A549 (cell line): ENCODE results near the gene GIT1. TPM values are rescaled to one million over a fixed set of nuclear protein-coding genes. Genes with fewer than 3 reads are reported as not detected.

Experiments used
- ATAC-seq, 2 experiments: fragments of 200-7000 bp in 1 of 2; fragments of >200 bp in 1 of 2; cut with Nextera tagmentation in 1 of 2; cut with Tn5 transposase in 1 of 2; 3 replicates each; pipeline versions ENCODE4 v1.8.0 to v1.9.1; 2018 to 2020; ENCODE audit warnings: mild to moderate bottlenecking in 1 of 2, moderate library complexity in 1 of 2
- CTCF ChIA-PET: fragments of 300-600 bp; sonication (Branson Sonifier 250); formaldehyde crosslinking; extraction: SDS; loops from one replicate; lab custom pipeline; 2021; ENCODE audit warnings: antibody characterized with exemption, inconsistent platforms; lab: Yijun Ruan, JAX
- POLR2A ChIA-PET: fragments of 350-600 bp; formaldehyde crosslinking; extraction: SDS; loops from one replicate; lab custom pipeline; 2021; ENCODE audit warnings: antibody characterized with exemption, inconsistent platforms; lab: Yijun Ruan, JAX
- DNase-seq, 2 experiments: peaks; one replicate each; pipeline versions ENCODE4 v3.0.0 to v3.0.0-alpha.2; 2011 to 2016; ENCODE audit warnings: low read depth in 1 of 2, low spot score in 1 of 2
- FAIRE-seq: peaks from 2 replicates; lab custom pipeline; 2011; peaks lifted over from hg19 to GRCh38; lab: Jason Lieb, UNC
- H3K27ac ChIP-seq, 2 experiments: fragments of >200 bp; sonication (Bioruptor Twin); formaldehyde crosslinking; 3 replicates each; pipeline ENCODE4 v1.5.1; 2016 to 2017
- H3K4me1 ChIP-seq: fragments of >200 bp; sonication (Bioruptor Twin); formaldehyde crosslinking; 3 replicates; pipeline ENCODE4 v1.6.1; 2016
- H3K4me2 ChIP-seq: fragments of >200 bp; sonication (Bioruptor Twin); formaldehyde crosslinking; 3 replicates; pipeline ENCODE4 v1.6.1; 2016
- H3K4me3 ChIP-seq: fragments of >200 bp; sonication (Bioruptor Twin); formaldehyde crosslinking; 3 replicates; pipeline ENCODE4 v1.5.1; 2016
- H3K9me3 ChIP-seq: fragments of >200 bp; sonication (Bioruptor Twin); formaldehyde crosslinking; 3 replicates; pipeline ENCODE4 v1.6.1; 2016
- CBX2 ChIP-seq: fragments of 200-600 bp; sonication (generic); IDR thresholded peaks from 2 replicates; pipeline ENCODE4 v1.6.1; 2016; ENCODE audit warnings: low read depth, mild to moderate bottlenecking, borderline replicate concordance
- CBX8 ChIP-seq: fragments of 200-600 bp; sonication (generic); IDR thresholded peaks from 2 replicates; pipeline ENCODE4 v1.6.1; 2016
- CEBPB ChIP-seq, 2 experiments: fragments of >200 bp in 1 of 2; sonication (Bioruptor Twin) in 1 of 2; formaldehyde crosslinking in 1 of 2; IDR thresholded peaks; 2 replicates each; pipeline ENCODE4 v1.6.1; 2012 to 2016
- EHMT2 ChIP-seq: fragments of 200-600 bp; sonication (generic); IDR thresholded peaks from 2 replicates; pipeline ENCODE4 v1.6.1; 2016; ENCODE audit warnings: antibody characterized with exemption, low read depth, mild to moderate bottlenecking, moderate library complexity
- FOSL2 ChIP-seq, 2 experiments: fragments of 450-650 bp in 1 of 2; fragments of >200 bp in 1 of 2; sonication (Bioruptor Twin) in 1 of 2; formaldehyde crosslinking; IDR thresholded peaks; 2 replicates each; pipeline versions ENCODE4 v1.5.0 to v1.6.1; 2016 to 2020; ENCODE audit warnings: mild to moderate bottlenecking in 1 of 2, moderate library complexity in 1 of 2
- FOXS1 ChIP-seq: fragments of 250-450 bp; sonication (Bioruptor Pico); IDR thresholded peaks from 2 replicates; pipeline ENCODE4 v1.5.0; 2020; ENCODE audit warnings: mild to moderate bottlenecking, moderate library complexity
- HDAC2 ChIP-seq: fragments of 200-600 bp; sonication (generic); IDR thresholded peaks from 2 replicates; pipeline ENCODE4 v1.6.1; 2016
- HOXB5 ChIP-seq: fragments of 250-450 bp; sonication (Bioruptor Pico); IDR thresholded peaks from 2 replicates; pipeline ENCODE4 v1.5.0; 2020; ENCODE audit warnings: mild to moderate bottlenecking, moderate library complexity
- JUNB ChIP-seq: fragments of >200 bp; sonication (Bioruptor Twin); formaldehyde crosslinking; IDR thresholded peaks from 2 replicates; pipeline ENCODE4 v1.6.1; 2016
- MAX ChIP-seq: IDR thresholded peaks from 2 replicates; pipeline ENCODE4 v1.6.1; 2012
- MAZ ChIP-seq: fragments of 150-350 bp; IDR thresholded peaks from 2 replicates; pipeline ENCODE4 v1.6.1; 2014; ENCODE audit warnings: antibody characterized with exemption, low read depth, low read length, borderline replicate concordance
- PBX3 ChIP-seq: IDR thresholded peaks from 2 replicates; pipeline ENCODE4 v1.6.1; 2012
- PHF8 ChIP-seq: fragments of 200-600 bp; sonication (generic); IDR thresholded peaks from 2 replicates; pipeline ENCODE4 v1.6.1; 2016; ENCODE audit warnings: low read depth, mild to moderate bottlenecking, antibody characterized with exemption, moderate library complexity, borderline replicate concordance
- RARB ChIP-seq: fragments of 250-450 bp; sonication (Bioruptor Pico); IDR thresholded peaks from 2 replicates; pipeline ENCODE4 v1.8.0; 2021; ENCODE audit warnings: mild to moderate bottlenecking, moderate library complexity
- TFCP2L1 ChIP-seq: fragments of 250-450 bp; sonication (Bioruptor Pico); IDR thresholded peaks from 2 replicates; pipeline ENCODE4 v1.5.0; 2021; ENCODE audit warnings: mild to moderate bottlenecking
- TP53 ChIP-seq: fragments of 250-450 bp; sonication (Bioruptor Pico); IDR thresholded peaks from 2 replicates; pipeline ENCODE4 v1.5.0; 2021; ENCODE audit warnings: mild to moderate bottlenecking, moderate library complexity
- USF2 ChIP-seq: fragments of 450-650 bp; IDR thresholded peaks from 2 replicates; pipeline ENCODE4 v1.6.1; 2014; ENCODE audit warnings: antibody characterized with exemption
- ZFP36 ChIP-seq: fragments of 450-650 bp; IDR thresholded peaks from 2 replicates; pipeline ENCODE4 v1.6.1; 2014; ENCODE audit warnings: borderline replicate concordance; ENCODE audit not compliant: partially characterized antibody
- ZSCAN20 ChIP-seq: fragments of 250-450 bp; sonication (Bioruptor Pico); IDR thresholded peaks from 2 replicates; pipeline ENCODE4 v1.8.0; 2022; ENCODE audit warnings: mild to moderate bottlenecking, moderate library complexity
- WGBS: methylation state at CpG from one replicate; pipeline ENCODE4 v1.1.6; 2017; ENCODE audit errors: missing lambda C conversion rate; 5-methylcytosine and 5-hydroxymethylcytosine counted together
- polyA plus RNA-seq, 4 experiments: library from polyadenylated mRNA; depleted of rRNA in 3 of 4; stranded (reverse); fragments of >200 nt; fragmentation: RNase III in 1 of 4; extraction: RNeasy Plus Mini Kit Qiagen cat#74134 plus additional on column Dnase treatment in 1 of 4; gene quantifications; 2 replicates in 3 of 4; 3 replicates in 1 of 4; pipeline ENCODE4 v1.2.3, GENCODE V29; 2011 to 2017
- TF ChIP-seq, protein P1 (sequence below): fragments of 200-600 bp; sonication (generic); IDR thresholded peaks from 2 replicates; pipeline ENCODE4 v1.6.1; 2016; ENCODE audit warnings: antibody characterized with exemption, mild to moderate bottlenecking, moderate library complexity
- TF ChIP-seq, protein P2 (sequence below): fragments of 250-450 bp; sonication (Bioruptor Pico); IDR thresholded peaks from 2 replicates; pipeline ENCODE4 v1.5.0; 2021; ENCODE audit warnings: mild to moderate bottlenecking, moderate library complexity, borderline replicate concordance

GIT1 gene
- polyA plus RNA-seq, 2 of the 4 experiments (the other 2 are of a cell fraction), result 47.8 to 53.0 TPM

DNA sequence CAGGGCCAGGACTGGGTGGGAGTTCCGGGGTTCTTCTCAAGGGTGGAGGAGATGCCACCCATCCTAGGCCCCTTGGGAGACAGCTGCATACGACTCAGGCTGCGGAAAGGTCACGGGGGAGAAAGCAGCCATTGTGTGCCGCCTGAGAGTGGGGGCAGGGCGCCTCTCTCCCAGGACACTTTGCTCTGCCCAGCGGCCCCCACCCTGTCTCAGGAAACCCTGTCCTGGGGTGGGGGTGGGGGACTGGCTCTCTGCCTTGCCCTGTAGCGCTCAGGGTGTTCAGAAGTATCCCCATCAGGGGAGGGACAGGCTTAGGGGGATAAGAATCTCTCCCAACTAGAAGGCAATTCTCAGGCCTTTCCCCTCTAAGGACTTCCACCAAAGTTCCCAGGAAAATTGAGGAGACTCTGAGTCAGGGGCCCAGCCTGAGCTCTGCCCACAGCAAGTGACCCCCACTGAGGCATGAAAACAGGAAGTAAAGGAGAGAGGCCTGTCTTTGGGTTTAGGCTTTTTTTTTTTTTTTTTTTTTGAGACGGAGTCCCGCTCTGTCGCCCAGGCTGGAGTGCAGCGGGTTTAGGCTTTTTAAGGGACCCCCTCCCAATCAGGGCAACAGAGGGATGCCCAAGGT is 4.9 kb downstream of the GIT1 start:
- 93% methylated on average over 11 of the region's 12 CpGs for WGBS
- Histone ChIP-seq H3K4me2 (no peak overlapping the region; the same call in 2 of the 3 replicates), H3K27ac (peak overlapping the region in 1 of 2 experiments; percentile 62; a peak in 2 of 6 replicates)
- no peak for FAIRE-seq
- TF ChIP-seq TP53 (CRISPR knock-in tag) (no peak), TFCP2L1 (no peak), FOSL2 (IDR thresholded peaks at IDR 0.05) (no peak), FOSL2 (CRISPR knock-in tag; IDR thresholded peaks at IDR 0.05) (no peak), JUNB (no peak), CBX2 (no peak), MAX (no peak), ZSCAN20 (CRISPR knock-in tag) (no peak), MAZ (no peak), PBX3 (no peak), FOXS1 (CRISPR knock-in tag) (no peak), ZFP36 (no peak), CEBPB (IDR thresholded peaks at IDR 0.05) (no peak), CBX8 (no peak)
- TF ChIP-seq, protein P1, sequence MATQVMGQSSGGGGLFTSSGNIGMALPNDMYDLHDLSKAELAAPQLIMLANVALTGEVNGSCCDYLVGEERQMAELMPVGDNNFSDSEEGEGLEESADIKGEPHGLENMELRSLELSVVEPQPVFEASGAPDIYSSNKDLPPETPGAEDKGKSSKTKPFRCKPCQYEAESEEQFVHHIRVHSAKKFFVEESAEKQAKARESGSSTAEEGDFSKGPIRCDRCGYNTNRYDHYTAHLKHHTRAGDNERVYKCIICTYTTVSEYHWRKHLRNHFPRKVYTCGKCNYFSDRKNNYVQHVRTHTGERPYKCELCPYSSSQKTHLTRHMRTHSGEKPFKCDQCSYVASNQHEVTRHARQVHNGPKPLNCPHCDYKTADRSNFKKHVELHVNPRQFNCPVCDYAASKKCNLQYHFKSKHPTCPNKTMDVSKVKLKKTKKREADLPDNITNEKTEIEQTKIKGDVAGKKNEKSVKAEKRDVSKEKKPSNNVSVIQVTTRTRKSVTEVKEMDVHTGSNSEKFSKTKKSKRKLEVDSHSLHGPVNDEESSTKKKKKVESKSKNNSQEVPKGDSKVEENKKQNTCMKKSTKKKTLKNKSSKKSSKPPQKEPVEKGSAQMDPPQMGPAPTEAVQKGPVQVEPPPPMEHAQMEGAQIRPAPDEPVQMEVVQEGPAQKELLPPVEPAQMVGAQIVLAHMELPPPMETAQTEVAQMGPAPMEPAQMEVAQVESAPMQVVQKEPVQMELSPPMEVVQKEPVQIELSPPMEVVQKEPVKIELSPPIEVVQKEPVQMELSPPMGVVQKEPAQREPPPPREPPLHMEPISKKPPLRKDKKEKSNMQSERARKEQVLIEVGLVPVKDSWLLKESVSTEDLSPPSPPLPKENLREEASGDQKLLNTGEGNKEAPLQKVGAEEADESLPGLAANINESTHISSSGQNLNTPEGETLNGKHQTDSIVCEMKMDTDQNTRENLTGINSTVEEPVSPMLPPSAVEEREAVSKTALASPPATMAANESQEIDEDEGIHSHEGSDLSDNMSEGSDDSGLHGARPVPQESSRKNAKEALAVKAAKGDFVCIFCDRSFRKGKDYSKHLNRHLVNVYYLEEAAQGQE, result no peak
- TF ChIP-seq, all 56 proteins: peak for 0
- CTCF ChIA-PET, result interaction anchor here (1.0 to 24.0 kb wide), 5 partner anchors 8 to 214 kb away, joined by 4 to 474 read pairs (median 383); partner anchors contain the start of genes ABHD15, ANKRD13B, CORO6 and TP53I13
- H3K4me1 ChIP-seq, result peaks cover 48% of the 10 kb centered on the region
- H3K4me3 ChIP-seq, result no peak overlapping the region
- no peaks in the 10 kb centered on the region for H3K9me3 ChIP-seq
- no peak for DNase-seq
- ATAC-seq, result no peak
- POLR2A ChIA-PET, result no interaction called here

DNA sequence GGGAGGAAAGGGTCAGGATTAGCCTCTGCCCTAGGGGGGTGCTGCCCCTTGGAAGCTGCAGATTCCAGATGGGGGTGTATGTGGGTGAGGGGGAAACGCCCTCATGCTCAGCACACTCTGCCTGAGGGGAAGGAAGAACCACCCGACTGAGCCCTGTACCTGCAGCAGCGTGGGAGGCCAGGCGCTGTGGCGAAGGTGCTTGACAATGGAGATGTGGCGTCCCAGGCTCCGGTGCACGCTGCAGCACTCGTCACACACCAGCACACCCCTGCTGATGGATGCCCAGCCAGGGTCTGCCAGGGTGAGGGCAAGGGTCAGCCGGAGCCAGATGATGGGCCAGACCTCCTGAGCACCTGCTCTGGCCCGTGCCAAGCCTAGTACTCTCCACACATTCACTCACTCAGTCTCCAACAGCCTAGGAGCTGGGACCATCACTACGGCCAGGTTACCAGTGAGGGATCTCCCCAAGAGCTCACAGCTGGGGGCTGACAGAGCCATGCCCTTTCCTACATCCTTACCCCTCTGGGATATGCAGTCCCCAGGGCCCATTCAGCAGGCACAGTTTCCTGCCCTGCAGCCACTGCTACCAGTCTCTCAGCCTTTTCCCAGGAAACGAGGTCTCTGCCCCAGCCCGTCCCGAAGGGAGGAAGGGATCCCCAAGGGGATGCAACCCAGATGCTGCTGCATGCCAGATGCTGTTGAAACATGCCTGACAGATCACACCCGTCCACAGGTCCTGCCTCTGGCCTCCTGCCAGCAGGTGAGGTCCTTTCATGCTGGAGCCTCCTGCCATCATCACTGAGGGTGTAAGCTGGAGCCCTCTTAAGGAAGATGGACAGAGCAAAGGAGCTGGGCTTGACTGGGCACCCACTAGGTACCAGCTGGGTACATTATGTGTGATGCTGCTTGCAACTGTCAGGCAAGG is 5.9 kb downstream of the GIT1 start:
- no peak for DNase-seq
- no peak for FAIRE-seq
- TF ChIP-seq ZFP36 (no peak), JUNB (no peak), FOSL2 (IDR thresholded peaks at IDR 0.05) (no peak), FOSL2 (CRISPR knock-in tag; IDR thresholded peaks at IDR 0.05) (no peak), RARB (CRISPR knock-in tag) (no peak), HOXB5 (CRISPR knock-in tag) (no peak), HDAC2 (no peak), USF2 (no peak), PHF8 (no peak), EHMT2 (no peak), CBX8 (no peak)
- TF ChIP-seq, protein P2, sequence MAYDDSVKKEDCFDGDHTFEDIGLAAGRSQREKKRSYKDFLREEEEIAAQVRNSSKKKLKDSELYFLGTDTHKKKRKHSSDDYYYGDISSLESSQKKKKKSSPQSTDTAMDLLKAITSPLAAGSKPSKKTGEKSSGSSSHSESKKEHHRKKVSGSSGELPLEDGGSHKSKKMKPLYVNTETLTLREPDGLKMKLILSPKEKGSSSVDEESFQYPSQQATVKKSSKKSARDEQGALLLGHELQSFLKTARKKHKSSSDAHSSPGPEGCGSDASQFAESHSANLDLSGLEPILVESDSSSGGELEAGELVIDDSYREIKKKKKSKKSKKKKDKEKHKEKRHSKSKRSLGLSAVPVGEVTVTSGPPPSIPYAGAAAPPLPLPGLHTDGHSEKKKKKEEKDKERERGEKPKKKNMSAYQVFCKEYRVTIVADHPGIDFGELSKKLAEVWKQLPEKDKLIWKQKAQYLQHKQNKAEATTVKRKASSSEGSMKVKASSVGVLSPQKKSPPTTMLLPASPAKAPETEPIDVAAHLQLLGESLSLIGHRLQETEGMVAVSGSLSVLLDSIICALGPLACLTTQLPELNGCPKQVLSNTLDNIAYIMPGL (CRISPR knock-in tag), result no peak
- TF ChIP-seq, all 56 proteins: peak for 0
- no peak overlapping the region for H3K4me3 ChIP-seq
- no peak overlapping the region; a peak in 1 of 6 replicates for H3K27ac ChIP-seq
- ATAC-seq, result no peak
- H3K4me1 ChIP-seq, result peaks cover 48% of the 10 kb centered on the region
- ChIA-PET CTCF (interaction anchor here (1.0 to 24.0 kb wide), 6 partner anchors 9 to 348 kb away, joined by 4 to 474 read pairs (median 210); partner anchors contain the start of genes ABHD15, ANKRD13B, CORO6 and TP53I13), POLR2A (interaction anchor here (1.0 kb wide), 1 partner anchor 8 kb away, joined by 3 read pairs; no protein-coding TSS in a partner anchor)
- no peaks in the 10 kb centered on the region for H3K9me3 ChIP-seq
- 92% methylated on average over 16 of the region's 16 CpGs for WGBS
- H3K4me2 ChIP-seq, result no peak overlapping the region
